H9 (cell line): ENCODE measurements around the gene CHD9. TPM values are rescaled to one million over a fixed set of nuclear protein-coding genes. Genes with fewer than 3 reads are reported as not detected.

Experiments used
- DNase-seq: peaks from one replicate; pipeline ENCODE4 v3.0.0-alpha.2; 2017
- H2AFZ ChIP-seq: one replicate; pipeline ENCODE4 v1.6.1; 2013; ENCODE audit warnings: mild to moderate bottlenecking, low read length, control low read depth, moderate library complexity
- H2AK5ac ChIP-seq: 2 replicates; pipeline ENCODE4 v1.6.1; 2013; ENCODE audit warnings: low read length, control low read depth, mixed read lengths; ENCODE audit not compliant: insufficient read length
- H2BK120ac ChIP-seq: one replicate; pipeline ENCODE4 v1.6.1; 2013; ENCODE audit warnings: low read depth, mild to moderate bottlenecking, low read length, control low read depth, inconsistent platforms; ENCODE audit not compliant: poor library complexity, severe bottlenecking
- H2BK12ac ChIP-seq: 2 replicates; pipeline ENCODE4 v1.6.1; 2013; ENCODE audit warnings: low read length, control low read depth, mixed read lengths, low read depth; ENCODE audit not compliant: insufficient read length
- H2BK15ac ChIP-seq: 2 replicates; pipeline ENCODE4 v1.6.1; 2013; ENCODE audit warnings: low read depth, low read length, control low read depth
- H2BK20ac ChIP-seq: one replicate; pipeline ENCODE4 v1.6.1; 2013; ENCODE audit warnings: low read depth, mild to moderate bottlenecking, low read length, control low read depth, inconsistent platforms; ENCODE audit not compliant: poor library complexity, severe bottlenecking
- H2BK5ac ChIP-seq: 2 replicates; pipeline ENCODE4 v1.6.1; 2013; ENCODE audit warnings: low read length, control low read depth, mixed read lengths; ENCODE audit not compliant: insufficient read length
- H3K14ac ChIP-seq: 2 replicates; pipeline ENCODE4 v1.6.1; 2013; ENCODE audit warnings: low read length, control low read depth; ENCODE audit not compliant: insufficient read depth
- H3K18ac ChIP-seq: 2 replicates; pipeline ENCODE4 v1.6.1; 2013; ENCODE audit warnings: low read depth, mild to moderate bottlenecking, mixed read lengths, low read length, control low read depth; ENCODE audit not compliant: insufficient read length
- H3K23ac ChIP-seq: 2 replicates; pipeline ENCODE4 v1.6.1; 2013; ENCODE audit warnings: low read length, control low read depth, mixed read lengths, low read depth; ENCODE audit not compliant: insufficient read length
- H3K23me2 ChIP-seq: 2 replicates; pipeline ENCODE4 v1.6.1; 2013; ENCODE audit warnings: low read depth, mild to moderate bottlenecking, mixed read lengths, low read length, control low read depth; ENCODE audit not compliant: insufficient read length, poor library complexity, severe bottlenecking
- H3K27ac ChIP-seq: 2 replicates; pipeline ENCODE4 v1.5.1; 2013; ENCODE audit warnings: low read length, control low read depth, mixed read lengths, low read depth; ENCODE audit not compliant: insufficient read length
- H3K27me3 ChIP-seq: 2 replicates; pipeline ENCODE4 v1.6.1; 2013; ENCODE audit warnings: low read length, control low read depth, inconsistent platforms; ENCODE audit not compliant: insufficient read depth
- H3K4ac ChIP-seq: 2 replicates; pipeline ENCODE4 v1.6.1; 2013; ENCODE audit warnings: low read depth, mild to moderate bottlenecking, control low read depth, inconsistent platforms, low read length, moderate library complexity
- H3K4me1 ChIP-seq: 2 replicates; pipeline ENCODE4 v1.6.1; 2013; ENCODE audit warnings: low read length, control low read depth, inconsistent platforms; ENCODE audit not compliant: insufficient read depth
- H3K4me2 ChIP-seq: 2 replicates; pipeline ENCODE4 v1.6.1; 2013; ENCODE audit warnings: low read length, control low read depth, mixed read lengths; ENCODE audit not compliant: insufficient read length, insufficient read depth
- H3K56ac ChIP-seq: 2 replicates; pipeline ENCODE4 v1.6.1; 2013; ENCODE audit warnings: low read depth, mild to moderate bottlenecking, mixed read lengths, low read length, control low read depth; ENCODE audit not compliant: insufficient read length
- H3K79me1 ChIP-seq: 2 replicates; pipeline ENCODE4 v1.6.1; 2013; ENCODE audit warnings: low read depth, mild to moderate bottlenecking, moderate library complexity, low read length, control low read depth, inconsistent platforms; ENCODE audit not compliant: insufficient read depth, poor library complexity, severe bottlenecking
- H3K79me2 ChIP-seq: 2 replicates; pipeline ENCODE4 v1.6.1; 2013; ENCODE audit warnings: low read length, control low read depth, inconsistent platforms; ENCODE audit not compliant: insufficient read depth
- H3K9ac ChIP-seq: 2 replicates; pipeline ENCODE4 v1.6.1; 2013; ENCODE audit warnings: low read length, control low read depth, mixed read lengths; ENCODE audit not compliant: insufficient read length; ENCODE audit errors: extremely low read depth
- H3K9me3 ChIP-seq: one replicate; pipeline ENCODE4 v1.6.1; 2013; ENCODE audit warnings: low read depth, low read length, inconsistent platforms; ENCODE audit not compliant: control insufficient read depth
- H3T11ph ChIP-seq: one replicate; pipeline ENCODE4 v1.6.1; 2013; ENCODE audit warnings: mild to moderate bottlenecking, low read length, control low read depth, inconsistent platforms
- H4K20me1 ChIP-seq: one replicate; pipeline ENCODE4 v1.6.1; 2013; ENCODE audit not compliant: control insufficient read depth, insufficient read length, insufficient read depth
- H4K5ac ChIP-seq: 2 replicates; pipeline ENCODE4 v1.6.1; 2013; ENCODE audit warnings: low read depth, mild to moderate bottlenecking, mixed read lengths, low read length, control low read depth; ENCODE audit not compliant: insufficient read length
- H4K8ac ChIP-seq: replicated peaks from 2 replicates; pipeline ENCODE4 v1.6.1; 2013; ENCODE audit warnings: low read length, control low read depth, mixed read lengths, low read depth; ENCODE audit not compliant: insufficient read length
- H4K91ac ChIP-seq: 2 replicates; pipeline ENCODE4 v1.6.1; 2013; ENCODE audit warnings: low read depth, mild to moderate bottlenecking, moderate library complexity, mixed read lengths, low read length, control low read depth; ENCODE audit not compliant: insufficient read length
- H3K27ac Mint-ChIP-seq, 3 experiments: 2 replicates in 2 of 3; 3 replicates in 1 of 3; pipeline ENCODE4 v1.8.0; 2020 to 2021; ENCODE audit warnings: mixed read lengths in 3 of 3, mild to moderate bottlenecking in 1 of 3, moderate library complexity in 1 of 3
- H3K27me3 Mint-ChIP-seq: 2 replicates; pipeline ENCODE4 v1.8.0; 2021; ENCODE audit warnings: low read depth, mild to moderate bottlenecking, moderate library complexity, mixed read lengths
- H3K36me3 Mint-ChIP-seq, 3 experiments: 2 replicates in 2 of 3; 3 replicates in 1 of 3; pipeline ENCODE4 v1.8.0; 2020 to 2021; ENCODE audit warnings: low read depth in 3 of 3, mixed read lengths in 3 of 3; ENCODE audit not compliant: insufficient read depth in 1 of 3
- H3K4me1 Mint-ChIP-seq, 2 experiments: 2 replicates each; pipeline ENCODE4 v1.8.0; 2020; ENCODE audit warnings: mixed read lengths in 2 of 2
- H3K4me3 Mint-ChIP-seq, 2 experiments: 2 replicates in 1 of 2; 3 replicates in 1 of 2; pipeline ENCODE4 v1.8.0; 2020 to 2021; ENCODE audit warnings: mild to moderate bottlenecking in 2 of 2, mixed read lengths in 2 of 2, moderate library complexity in 1 of 2
- H3K9me3 Mint-ChIP-seq, 2 experiments: 2 replicates in 1 of 2; 3 replicates in 1 of 2; pipeline ENCODE4 v1.8.0; 2020; ENCODE audit warnings: mild to moderate bottlenecking in 2 of 2, mixed read lengths in 2 of 2, moderate library complexity in 1 of 2
- CTCF ChIP-seq: fragments of 200-600 bp; sonication (generic); conservative IDR thresholded peaks from 3 replicates; pipeline ENCODE4 v1.8.0; 2021; ENCODE audit warnings: antibody characterized with exemption, mild to moderate bottlenecking
- WGBS: extraction: QIAGEN DNeasy Blood & Tissue Kit; methylation state at CpG from one replicate; pipeline ENCODE4 v1.1.7; 2013; ENCODE audit warnings: missing lambda C conversion rate, low lambda C conversion rate, mixed read lengths; ENCODE audit not compliant: insufficient read length; ENCODE audit errors: extremely low coverage; 5-methylcytosine and 5-hydroxymethylcytosine counted together
- total RNA-seq: library from RNA; stranded (reverse); gene quantifications from 2 replicates; pipeline ENCODE4 v1.2.1, GENCODE V29; 2021

CHD9 gene
- total RNA-seq, 1 experiment from 2014 or later: 46.2 TPM

GRCh38 chr16:53034306-53034705 is 20.5 kb upstream of the CHD9 start:
- H3K23ac ChIP-seq: no peak overlapping the region
- H3K23me2 ChIP-seq: no peaks in the 10 kb centered on the region
- H2BK120ac ChIP-seq: no peak overlapping the region
- no peaks in the 10 kb centered on the region for H3K79me2 ChIP-seq
- no peak overlapping the region for H2AFZ ChIP-seq
- H3T11ph ChIP-seq: no peak overlapping the region
- no peaks in the 10 kb centered on the region; the same call in 1 of the 2 replicates for H3K4me1 ChIP-seq
- no peak overlapping the region for H4K8ac ChIP-seq
- no peaks in the 10 kb centered on the region for H4K20me1 ChIP-seq
- H2BK12ac ChIP-seq: no peak overlapping the region
- H3K56ac ChIP-seq: no peak overlapping the region
- Mint-ChIP-seq H3K4me1 (peaks cover 37 to 44% of the 10 kb centered on the region in 2 experiments), H3K9me3 (peaks cover 25 to 27% of the 10 kb centered on the region in 2 experiments), H3K27me3 (peaks cover 3% of the 10 kb centered on the region; the same call in 1 of the 2 replicates), H3K4me3 (no peak overlapping the region), H3K27ac (no peak overlapping the region), H3K36me3 (peaks cover 19 to 27% (median 22%) of the 10 kb centered on the region in 3 experiments)
- no peaks in the 10 kb centered on the region for H3K27me3 ChIP-seq
- no peak overlapping the region for H3K4ac ChIP-seq
- no peak overlapping the region for H2BK15ac ChIP-seq
- no peak overlapping the region for H4K5ac ChIP-seq
- no peak for TF ChIP-seq CTCF
- no CpG with 5 or more reads among the region's 6 CpGs for WGBS
- no peak overlapping the region for H3K4me2 ChIP-seq
- no peak overlapping the region for H4K91ac ChIP-seq
- peaks cover 17% of the 10 kb centered on the region for H3K9me3 ChIP-seq
- no peak overlapping the region for H2AK5ac ChIP-seq
- no peak overlapping the region for H3K18ac ChIP-seq
- H3K9ac ChIP-seq: no peak overlapping the region
- no peak overlapping the region for H3K14ac ChIP-seq
- no peak for DNase-seq
- H3K79me1 ChIP-seq: no peaks in the 10 kb centered on the region
- H3K27ac ChIP-seq: no peak overlapping the region
- no peak overlapping the region for H2BK20ac ChIP-seq
- H2BK5ac ChIP-seq: no peak overlapping the region
